Skin of body (tissue), 2 donors: ENCODE data around the gene SPATA17. TPM values are rescaled to one million over a fixed set of nuclear protein-coding genes. Genes with fewer than 3 reads are reported as not detected.
"Not testable (repeated sequence)": the region's sequence is repeated elsewhere in the genome, so short reads cannot be mapped to it uniquely, and the experiment has no call there.

Source experiments
- DNase-seq: peaks from one replicate; lab custom pipeline; 2025; lab: John Stamatoyannopoulos, UW
- total RNA-seq: library from RNA; depleted of rRNA; stranded (reverse); fragments of >200 nt; gene quantifications from one replicate; pipeline ENCODE4 v1.2.3, GENCODE V29; 2014

The SPATA17 gene, protein sequence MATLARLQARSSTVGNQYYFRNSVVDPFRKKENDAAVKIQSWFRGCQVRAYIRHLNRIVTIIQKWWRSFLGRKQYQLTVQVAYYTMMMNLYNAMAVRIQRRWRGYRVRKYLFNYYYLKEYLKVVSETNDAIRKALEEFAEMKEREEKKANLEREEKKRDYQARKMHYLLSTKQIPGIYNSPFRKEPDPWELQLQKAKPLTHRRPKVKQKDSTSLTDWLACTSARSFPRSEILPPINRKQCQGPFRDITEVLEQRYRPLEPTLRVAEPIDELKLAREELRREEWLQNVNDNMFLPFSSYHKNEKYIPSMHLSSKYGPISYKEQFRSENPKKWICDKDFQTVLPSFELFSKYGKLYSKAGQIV
- total RNA-seq, result 0.59 TPM

DNA sequence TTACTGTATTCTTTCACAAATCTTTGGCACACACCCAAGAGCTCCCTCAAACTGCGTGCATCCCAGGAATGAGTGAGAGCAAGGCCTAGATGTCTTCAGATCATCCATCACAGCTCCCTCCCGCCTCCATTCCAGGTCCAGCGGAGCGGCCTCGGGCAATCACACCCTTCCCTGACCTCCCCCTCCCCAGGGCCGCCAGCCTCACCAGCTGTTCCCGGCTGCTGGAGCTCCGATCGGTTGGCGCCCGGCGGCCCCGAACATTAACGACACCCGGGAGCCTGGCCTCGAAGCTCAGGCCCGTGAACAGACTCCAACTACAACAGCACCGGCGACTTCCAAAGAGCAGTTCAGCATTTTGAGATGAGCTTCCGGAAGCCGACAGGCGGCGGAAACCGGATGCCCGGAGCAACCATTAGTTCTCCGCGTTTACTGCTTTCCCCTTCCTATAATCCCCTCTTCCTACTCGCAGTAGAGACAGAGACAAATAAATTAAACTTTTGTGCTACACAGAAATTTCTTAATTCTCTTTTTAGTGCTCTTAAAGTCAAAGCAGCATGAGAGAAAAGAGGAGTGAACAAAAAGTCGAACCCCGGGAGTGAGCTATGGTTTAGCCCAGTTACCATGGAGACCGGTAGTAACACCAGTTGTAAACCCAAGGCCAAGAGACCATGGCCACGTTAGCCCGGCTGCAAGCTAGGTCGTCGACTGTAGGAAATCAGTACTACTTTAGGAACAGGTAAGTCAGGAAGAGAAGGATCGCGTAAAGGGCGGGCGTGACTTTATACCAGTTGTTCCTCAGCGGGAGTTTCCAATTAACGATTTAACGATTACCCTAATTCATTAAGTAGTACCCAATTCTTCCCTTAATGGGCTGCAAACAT, at the start of gene SPATA17, which contains the start of gene GPATCH2:
Gene SPATA17, plus strand, starts transcription at position 634 of the 881 bp plus-strand sequence. Its CDS starts 35 bp downstream, at position 669.
Gene GPATCH2, minus strand, starts transcription at position 380 of the 881 bp plus-strand sequence. Its CDS starts 119 bp downstream, at position 261.
- DNase-seq, result peak; percentile 96

DNA sequence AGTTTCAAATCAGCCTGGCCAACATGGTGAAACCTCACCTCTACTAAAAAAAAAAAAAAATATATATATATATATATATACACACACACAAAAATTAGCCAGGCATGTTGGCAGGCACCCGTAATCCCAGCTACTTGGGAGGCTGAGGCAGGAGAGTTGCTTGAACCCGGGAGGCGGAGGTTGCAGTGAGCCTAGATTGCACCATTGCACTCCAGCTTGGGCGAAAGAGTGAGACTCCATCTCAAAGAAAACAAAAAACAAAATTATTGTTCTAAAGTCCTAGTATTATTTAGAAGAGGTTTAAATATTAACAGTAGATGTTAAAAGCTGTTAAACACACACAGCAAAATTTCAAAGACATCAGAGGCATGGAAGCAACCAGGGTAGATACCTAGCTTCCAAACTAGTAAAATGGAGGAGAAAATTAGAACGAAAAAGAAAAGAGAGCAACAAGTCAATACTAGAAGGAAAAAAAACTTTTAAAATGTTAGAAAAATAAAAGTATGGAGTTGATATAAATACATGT, 46.8 kb upstream of the SPATA17 start:
- DNase-seq, result not testable (repeated sequence)

DNA sequence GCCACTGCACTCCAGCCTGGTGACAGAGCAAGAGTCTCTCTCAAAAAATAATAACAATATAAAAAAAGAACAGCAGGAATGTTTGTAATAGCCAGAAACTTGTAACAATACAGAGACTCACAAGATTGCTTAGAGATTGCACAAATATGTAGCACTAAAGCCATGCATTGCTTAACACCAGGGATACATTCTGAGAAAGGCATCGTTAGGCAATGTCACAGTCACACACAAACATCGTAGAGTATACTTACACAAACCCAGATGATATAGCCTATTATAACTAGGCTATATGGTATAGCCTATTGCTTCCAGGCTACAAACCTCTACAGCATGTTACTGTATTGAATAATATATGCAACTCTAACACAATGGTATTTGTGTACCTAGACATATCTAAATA, 45.6 kb upstream of the SPATA17 start:
- no peak for DNase-seq

DNA sequence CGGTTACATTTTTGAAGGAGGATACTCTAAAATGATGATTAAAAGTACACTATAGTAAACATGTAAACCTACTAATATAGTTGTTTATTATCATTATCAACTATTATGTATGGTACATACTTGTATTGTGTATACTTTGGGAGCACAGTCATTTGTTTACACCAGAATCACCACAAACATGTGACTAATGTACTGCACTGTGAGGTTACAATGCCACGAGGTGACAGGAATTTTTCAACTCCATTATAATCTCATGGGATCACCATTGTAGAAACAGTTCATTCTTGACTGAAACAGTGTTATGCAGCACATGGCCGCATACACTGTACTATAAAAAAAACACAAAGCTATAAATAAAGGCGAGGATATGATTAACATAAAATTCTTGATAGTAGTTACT, 44.6 kb upstream of the SPATA17 start:
- DNase-seq, result no peak

DNA sequence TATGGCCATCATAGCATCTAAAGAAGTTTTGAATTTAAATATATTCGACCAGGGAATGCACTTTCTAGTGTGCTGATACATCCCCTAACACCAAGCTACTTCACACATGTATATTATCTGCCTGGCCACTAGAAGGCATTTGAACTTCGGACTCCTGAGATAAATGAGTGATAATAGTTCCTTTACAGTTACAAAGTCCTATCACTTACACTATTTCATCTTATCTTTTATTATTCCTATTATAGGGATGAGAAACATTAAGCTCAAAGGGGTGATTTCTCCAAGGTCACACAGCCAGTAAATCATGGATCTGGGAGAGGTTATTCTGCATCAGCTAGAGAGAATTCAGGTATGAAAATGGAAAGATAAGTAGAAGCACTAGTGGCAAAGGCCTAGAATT, 40.5 kb upstream of the SPATA17 start:
- no peak for DNase-seq

DNA sequence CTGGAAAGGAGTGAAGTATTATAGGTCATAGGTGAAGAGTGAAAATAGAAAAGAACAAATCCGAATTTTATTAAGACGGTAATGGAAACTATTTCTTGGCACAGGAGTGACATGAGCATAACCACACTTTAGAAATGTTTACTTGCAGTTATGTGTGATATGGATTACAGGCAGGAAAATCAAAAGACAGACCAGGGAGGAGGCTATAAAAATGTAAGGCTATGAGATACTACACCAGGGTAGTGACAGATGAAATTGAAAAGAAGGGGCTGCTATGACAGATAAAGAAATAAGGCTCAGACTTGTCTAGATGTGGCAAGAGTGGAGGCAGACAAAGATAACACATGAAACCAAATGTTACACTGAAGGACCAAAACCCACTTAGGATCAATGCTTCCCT, 32.0 kb upstream of the SPATA17 start:
- DNase-seq, result no peak

DNA sequence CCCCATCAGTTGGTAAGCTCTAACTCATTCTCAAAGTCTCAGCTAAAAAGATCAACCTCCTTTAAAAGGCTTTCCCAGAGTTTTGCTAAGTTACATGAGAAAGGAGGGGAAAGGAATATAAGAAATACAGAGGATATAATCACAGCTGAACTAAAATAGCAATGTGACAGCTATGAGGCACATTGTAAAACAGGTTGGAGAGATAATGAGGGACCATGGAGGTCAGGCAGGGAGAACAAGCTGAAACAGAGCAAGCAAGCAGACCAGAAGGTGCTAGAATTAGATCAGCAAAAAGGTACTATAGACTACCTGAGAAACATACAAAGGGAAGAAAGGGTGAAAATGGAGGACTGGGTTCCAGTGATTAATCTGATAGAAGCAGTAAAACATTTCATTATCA, 28.8 kb upstream of the SPATA17 start:
- no peak for DNase-seq

DNA sequence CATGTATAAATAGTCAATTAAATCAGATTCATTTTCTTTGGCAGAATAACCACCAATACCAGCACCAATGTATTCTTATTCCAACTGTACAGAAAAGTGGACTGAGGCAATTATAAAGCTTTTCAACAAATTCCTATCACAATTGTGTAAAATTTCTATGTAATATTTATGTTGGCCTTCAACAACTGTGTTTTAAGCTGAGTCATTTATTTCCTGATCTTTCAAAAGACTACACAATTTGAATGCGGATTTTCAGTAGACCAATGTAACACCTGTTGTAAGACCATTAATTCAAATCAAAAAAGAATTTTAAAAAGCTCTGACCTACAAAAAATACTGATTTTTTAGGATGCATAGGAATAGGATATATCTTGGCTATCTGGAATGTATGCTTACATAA, 25.8 kb upstream of the SPATA17 start:
- DNase-seq, result no peak

DNA sequence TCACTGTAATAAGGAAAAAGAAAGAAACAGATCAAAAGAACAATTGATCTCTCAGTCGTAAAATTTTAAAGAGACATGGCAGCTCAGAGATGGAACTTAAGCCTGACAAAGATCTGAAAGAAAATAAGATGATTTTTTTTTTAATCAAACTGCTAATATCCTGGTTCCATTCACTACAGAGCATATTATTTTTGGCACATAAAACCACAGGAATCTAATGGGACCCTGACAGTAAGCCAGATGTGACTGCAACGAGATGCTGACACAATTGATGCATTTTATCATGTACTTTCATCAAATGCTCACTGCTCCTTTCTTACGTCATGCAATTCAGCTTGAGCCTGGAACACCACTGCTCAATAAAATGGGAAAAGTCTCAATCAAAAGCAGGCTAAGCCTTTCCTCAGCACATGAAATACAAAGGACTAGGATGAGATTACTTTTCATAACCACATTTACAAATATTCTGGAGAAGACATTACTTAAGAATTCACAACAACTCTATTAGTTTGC, 16.9 kb upstream of the SPATA17 start:
- no peak for DNase-seq

DNA sequence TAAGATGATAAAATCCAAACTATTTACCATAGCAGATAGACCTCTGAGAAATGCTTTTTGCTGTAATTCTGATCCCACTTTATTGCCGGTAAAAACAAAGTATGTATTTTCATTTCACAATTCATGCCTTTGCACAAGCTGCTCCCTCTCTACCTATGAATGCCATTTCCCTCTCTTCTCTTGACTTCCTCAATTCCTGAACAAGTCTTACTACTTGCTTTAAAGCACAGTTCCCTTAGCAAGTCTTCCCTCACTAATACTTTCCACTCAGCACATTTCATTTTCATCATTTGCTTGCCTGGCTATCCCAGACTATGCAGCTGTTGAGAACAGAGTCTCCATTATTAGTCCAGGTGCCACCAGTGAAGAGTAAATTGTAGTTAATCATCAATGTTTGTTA, 14.0 kb upstream of the SPATA17 start:
- DNase-seq, result no peak

DNA sequence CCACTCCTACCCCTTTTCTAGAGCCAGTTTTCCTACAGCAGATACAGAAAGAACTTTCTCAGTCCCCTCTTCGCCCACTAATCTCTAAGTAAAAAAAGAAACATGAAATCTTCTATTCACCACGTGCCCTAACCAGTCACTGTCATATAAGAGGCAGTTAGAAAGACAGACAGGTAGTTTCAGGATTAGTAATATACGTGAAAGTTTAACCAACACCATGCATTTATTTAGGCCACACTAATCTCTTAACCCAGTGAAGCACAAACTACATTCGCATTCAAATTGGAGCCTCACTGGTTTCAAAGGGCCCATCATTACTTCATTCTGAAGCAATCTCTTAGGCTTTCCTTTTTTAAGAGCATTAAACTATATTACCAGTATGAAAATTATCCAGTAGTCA, 10.3 kb upstream of the SPATA17 start:
- DNase-seq, result no peak

DNA sequence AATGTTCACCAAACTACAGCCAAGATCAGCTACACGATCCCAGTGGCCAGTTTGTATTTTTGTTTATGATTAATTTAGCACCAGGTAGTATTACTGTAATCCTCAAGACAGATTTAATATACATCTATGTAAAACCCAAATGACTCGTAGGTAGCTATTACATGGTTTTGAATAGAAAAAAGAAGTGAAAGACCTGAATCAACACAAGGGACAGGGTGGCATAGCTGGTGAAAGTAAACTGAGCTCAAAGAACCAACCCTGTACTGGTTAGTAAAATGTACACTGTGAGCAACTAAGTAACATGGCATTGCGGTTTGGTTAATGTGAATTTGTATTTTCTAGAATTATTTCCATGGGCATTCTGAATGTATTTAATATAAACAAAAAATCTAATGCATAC, 9.1 kb upstream of the SPATA17 start:
- no peak for DNase-seq

DNA sequence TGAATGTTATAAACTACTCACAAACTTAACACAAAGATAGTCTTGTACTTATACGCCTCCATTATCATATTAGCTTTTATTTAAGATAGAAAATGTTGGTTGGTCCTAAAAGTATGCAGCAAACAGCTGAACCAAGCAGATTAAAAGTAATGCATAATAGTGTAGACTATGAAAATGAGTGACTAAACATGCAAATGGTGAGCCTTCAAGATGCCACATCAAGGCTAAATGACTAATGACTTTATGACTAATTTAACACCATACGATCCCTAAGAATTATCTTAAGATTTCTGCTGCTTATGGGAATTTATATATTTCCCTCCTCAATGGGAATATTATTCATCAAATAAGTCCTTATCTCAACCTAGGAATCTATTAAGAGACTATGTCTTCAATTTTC, 4.8 kb upstream of the SPATA17 start:
- no peak for DNase-seq

DNA sequence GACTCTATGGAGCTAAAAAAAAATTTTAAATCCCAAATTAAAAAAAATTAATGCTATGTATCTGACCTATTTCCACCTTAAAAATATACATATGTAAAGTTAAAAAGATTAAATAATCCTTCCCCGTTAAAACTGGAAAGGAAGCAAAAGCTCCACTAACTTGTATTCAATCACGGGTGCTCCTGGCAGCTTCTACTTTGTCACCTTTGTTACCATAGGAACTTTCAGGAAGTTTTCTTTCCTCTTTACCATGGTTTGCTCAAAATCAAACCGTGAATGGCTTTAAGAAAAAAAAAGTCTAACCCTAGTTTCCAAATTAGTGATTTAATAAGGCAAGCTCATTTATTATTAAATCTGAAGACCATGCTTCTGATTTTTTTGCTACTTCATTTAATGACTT, 3.7 kb upstream of the SPATA17 start:
- DNase-seq, result no peak

DNA sequence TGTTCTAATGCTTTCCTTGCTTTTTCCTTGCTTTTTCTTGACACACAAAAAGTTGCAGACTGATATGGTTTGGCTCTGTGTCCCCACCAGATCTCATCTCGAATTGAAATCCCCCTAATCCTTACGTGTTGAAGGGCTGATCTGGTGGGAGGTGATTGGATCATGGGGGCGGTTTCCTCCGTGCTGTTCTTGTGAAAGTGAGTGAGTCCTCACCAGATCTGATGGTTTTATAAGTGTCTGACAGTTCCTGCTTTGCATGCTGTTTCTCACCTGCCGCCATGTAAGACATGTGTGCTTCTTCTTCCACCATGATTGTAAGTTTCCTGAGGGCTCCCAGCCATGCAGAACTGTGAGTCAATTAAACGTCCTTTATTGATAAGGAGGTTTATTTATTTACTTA, 11.3 kb downstream of the SPATA17 start:
- DNase-seq, result no peak

DNA sequence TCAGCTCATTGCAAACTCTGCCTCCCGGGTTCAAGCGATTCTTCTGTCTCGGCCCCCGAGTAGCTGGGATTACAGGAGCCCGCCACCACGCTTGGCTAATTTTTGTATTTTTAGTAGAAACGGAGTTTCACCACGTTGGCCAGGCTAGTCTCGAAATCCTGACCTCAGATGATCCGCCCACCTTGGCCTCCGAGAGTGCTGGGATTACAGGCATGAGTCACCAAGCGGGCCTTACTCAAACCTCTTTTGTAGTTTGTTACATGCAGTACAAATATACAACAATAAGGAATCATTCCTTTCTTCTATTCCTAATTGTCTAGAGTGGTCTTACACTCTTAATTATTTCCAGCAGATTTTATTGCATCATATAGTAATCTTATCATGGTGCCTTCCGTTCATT, 16.6 kb downstream of the SPATA17 start:
- DNase-seq, result no peak

DNA sequence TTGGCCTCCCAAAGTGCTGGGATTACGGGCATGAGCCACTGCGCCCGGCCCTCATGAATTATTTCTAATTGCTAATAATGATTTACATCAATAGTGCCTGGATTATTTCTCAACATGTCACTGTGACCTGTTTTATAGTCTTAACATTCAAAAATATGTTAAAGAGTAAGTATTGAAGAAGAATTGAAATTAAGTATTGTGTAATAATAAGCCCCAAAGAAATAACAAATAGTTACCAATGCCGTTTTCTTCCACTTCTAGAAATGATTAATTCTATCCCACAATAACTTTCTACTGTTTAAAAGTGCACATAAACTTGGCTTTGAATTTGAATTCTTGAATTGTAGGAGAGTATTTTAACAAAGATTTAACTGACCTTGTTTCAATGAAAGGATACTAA, 19.5 kb downstream of the SPATA17 start:
- no peak for DNase-seq

DNA sequence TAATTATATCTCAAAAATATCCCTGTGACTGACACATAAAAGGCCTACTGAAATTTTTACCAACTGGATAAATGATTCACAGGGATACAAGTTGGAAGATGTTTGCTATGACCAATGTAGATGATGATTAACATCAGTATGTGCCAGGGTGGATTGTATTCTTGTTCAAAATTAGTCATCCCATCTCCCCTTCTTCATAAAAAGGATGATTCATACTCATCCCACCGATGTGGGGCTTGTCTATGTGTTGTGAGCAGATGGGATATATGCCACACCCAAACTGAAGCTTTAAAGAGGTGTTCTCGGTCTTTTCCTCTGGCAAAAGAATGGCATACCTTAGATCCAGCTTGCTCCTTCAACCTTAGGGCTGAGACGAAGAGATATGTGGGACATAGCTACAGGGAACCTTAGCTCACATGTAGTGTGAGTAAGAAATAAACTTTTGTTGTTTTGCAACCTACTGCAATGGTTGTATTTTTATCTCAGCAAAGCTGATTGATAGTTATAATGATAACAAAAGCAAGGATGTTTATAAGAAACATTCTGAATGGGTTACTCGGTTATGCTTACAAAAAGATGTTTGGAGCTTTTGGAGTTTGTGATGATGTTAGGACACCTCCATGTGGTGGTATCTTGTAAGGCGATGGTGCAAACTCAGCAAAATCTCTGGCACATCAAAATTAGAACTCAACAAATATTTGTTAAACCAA, 29.4 kb downstream of the SPATA17 start:
- no peak for DNase-seq

DNA sequence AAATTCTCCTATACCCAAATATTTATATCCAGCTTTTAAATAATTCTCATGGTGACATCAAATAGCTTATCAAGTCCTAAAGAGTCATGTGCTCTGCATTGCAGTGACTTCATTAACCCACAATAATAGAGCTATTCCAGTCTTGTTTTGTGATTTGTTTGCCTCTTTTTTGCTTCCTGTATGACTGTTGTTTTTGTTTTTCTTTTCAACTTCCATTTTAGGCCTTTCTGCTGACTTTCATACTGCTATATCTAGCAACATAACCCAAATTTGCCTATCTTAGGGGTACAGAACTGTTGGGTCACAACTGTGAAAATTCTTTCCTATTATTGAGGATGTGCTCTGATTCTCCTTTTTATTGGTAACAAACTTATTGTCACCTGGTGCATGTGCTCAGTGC, 30.3 kb downstream of the SPATA17 start:
- DNase-seq, result no peak

DNA sequence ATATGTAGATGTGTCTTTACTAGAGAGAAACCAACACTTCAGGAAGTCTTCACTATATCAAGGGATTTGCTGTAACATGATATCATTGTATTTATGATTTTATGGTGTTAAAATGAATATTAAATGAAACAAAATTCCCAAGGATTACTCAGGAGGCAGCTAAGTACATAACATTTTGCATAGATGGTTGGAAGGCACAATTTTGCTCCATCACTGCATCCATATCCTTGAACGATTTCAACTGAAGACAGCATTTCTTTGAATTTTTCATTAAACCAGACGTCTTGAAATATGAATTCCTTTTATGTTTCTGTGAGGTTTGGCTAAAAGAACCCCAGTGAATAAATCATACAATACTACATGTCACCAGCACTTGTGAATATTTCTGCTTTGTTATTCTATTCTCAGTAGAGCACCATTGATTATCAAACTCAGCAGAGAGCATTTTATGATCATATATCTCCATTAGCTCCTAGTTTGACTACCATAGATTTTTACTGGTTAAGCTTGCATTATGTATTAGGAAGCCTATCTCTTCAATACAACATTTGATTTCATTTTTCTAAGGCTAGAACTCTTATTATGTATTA, 37.3 kb downstream of the SPATA17 start:
- no peak for DNase-seq

DNA sequence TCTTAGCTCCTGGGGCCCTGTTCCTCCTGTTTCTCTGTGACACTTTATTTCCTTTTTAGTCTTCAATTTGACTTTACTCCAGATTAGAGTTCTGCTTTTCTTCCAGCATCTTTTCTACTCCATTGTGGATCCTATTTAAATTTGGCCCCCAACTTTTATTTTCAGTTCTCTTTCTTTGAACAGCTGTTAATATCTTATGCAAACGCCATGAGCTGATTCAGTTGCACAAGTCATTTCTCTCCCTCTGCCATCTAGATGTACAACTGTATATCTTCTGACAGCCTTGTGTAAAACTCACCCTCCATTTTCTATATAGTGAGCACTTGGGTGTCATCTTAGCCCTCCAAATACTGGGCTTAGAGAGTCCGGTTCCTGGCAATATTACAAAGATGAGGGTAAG, 42.2 kb downstream of the SPATA17 start:
- no peak for DNase-seq
